H54 (cell line): Measurements from ENCODE around the gene FAM9C.

ENCODE experiments used
- DNase-seq: peaks from one replicate; pipeline ENCODE4 v3.0.0; 2011; ENCODE audit warnings: low spot score, mixed read lengths; ENCODE audit not compliant: insufficient read length
- FAIRE-seq: peaks from 3 replicates; lab custom pipeline; 2011; peaks lifted over from hg19 to GRCh38; lab: Jason Lieb, UNC
- POLR2A ChIP-seq: IDR thresholded peaks from 2 replicates; pipeline ENCODE4 v1.6.1; 2011; ENCODE audit warnings: low read depth, mild to moderate bottlenecking, low read length

The FAM9C gene

GRCh38 chrX:12999422-12999821, 45.0 kb downstream of the FAM9C start:
- FAIRE-seq = no peak

DNA sequence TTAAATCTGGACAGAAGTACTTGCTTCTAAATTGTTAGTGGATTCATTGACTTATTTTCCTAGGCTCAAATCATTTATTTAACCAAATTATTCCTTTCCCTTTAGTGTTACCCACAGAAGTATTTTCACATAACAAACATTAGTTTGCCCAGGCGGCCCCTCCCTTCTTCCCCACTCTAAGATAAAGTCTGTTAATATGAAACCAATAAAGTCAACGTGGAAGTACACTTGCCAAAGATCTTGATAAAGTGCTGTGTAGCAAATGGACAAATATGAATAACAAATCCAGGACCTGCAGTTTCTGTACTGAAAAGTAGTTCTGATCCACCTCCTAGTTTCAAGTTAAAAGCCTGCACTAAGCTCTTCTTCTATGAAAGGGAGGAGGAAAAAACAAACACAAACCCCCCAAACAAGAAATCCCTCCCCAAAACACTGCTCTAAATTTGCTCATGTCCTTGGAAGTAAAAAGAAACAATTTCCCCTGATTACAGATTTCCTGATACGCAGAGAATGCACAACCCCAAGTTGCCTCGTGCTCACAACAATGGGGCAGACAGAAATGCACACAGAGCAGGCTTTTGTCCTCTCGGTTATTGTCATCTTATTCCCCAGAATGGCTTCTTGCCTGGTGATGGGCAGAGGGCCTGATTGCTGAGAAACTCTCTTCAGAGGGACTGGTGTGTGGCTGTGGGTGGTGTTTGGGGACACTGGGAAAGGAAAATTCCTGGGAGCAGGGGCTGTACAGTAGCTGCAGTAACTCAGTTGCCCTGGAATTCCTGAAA, 46.3 kb downstream of the FAM9C start:
- FAIRE-seq = no peak
- TF ChIP-seq POLR2A = no peak

More at GRCh38 chrX:12999422-12999821, 45.0 kb downstream of the FAM9C start:
- no peak for DNase-seq
- TF ChIP-seq POLR2A = no peak

DNA sequence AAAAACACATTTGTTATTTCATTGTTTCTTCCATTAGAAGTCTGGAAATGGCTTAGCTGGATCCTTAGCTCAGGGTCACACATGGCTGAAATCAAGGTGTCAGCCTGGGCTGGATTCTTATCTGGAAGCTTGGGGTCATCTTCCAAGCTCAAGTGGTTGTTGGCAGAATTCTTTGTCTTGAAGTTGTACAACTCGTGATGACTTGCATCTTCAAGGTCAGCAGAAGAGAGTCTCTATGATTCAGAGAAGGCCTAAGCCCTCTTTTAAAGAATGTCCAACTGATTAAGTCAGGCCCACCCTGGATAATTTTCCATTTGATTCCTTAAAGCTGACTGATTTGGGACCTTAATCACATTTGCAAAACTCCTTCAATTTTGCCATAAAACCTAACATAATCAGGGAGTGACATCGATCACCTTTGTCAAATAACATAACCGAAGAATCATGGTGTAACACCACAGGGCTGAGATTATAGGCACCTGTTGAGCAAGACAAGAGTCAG, 47.4 kb downstream of the FAM9C start:
- FAIRE-seq (no peak), DNase-seq (no peak)
- TF ChIP-seq POLR2A = no peak

More for the DNA sequence above, 46.3 kb downstream of the FAM9C start:
- DNase-seq = no peak

DNA sequence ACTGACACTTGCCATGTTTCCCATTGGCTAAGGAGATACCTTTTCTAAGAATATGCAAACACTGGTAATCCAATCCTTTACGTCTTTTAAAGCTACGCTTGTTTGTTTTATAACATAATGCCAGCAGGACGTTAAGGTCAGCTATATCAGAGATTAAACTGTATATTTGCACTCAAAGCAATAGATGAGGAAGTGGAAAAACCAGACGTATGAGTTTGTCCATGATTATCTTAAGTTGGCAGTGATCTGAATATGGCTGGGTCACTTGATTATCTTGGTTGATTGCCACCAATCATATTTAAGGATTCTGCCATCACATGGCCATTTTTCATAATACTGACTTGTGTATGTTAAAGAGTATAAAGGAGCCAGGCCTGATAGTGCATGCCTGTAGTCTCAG, 50.1 kb downstream of the FAM9C start:
- TF ChIP-seq POLR2A = no peak
- DNase-seq (no peak), FAIRE-seq (no peak)

- no peak for DNase-seq
- FAIRE-seq = no peak
- TF ChIP-seq POLR2A = no peak
Measured at GRCh38 chrX:12993826-12994225, 50.6 kb downstream of the FAM9C start.

- DNase-seq (no peak), FAIRE-seq (no peak)
- no peak for TF ChIP-seq POLR2A
Measured at GRCh38 chrX:12992544-12993118, 51.8 kb downstream of the FAM9C start.

GRCh38 chrX:12991575-12991974, 52.8 kb downstream of the FAM9C start:
- FAIRE-seq (no peak), DNase-seq (no peak)
- TF ChIP-seq POLR2A = no peak

GRCh38 chrX:12989461-12989860, 55.0 kb downstream of the FAM9C start:
- DNase-seq (no peak), FAIRE-seq (no peak)
- TF ChIP-seq POLR2A = no peak

- no peak for FAIRE-seq
- no peak for DNase-seq
- TF ChIP-seq POLR2A = no peak
Measured at GRCh38 chrX:12988797-12989196, 55.6 kb downstream of the FAM9C start.

DNA sequence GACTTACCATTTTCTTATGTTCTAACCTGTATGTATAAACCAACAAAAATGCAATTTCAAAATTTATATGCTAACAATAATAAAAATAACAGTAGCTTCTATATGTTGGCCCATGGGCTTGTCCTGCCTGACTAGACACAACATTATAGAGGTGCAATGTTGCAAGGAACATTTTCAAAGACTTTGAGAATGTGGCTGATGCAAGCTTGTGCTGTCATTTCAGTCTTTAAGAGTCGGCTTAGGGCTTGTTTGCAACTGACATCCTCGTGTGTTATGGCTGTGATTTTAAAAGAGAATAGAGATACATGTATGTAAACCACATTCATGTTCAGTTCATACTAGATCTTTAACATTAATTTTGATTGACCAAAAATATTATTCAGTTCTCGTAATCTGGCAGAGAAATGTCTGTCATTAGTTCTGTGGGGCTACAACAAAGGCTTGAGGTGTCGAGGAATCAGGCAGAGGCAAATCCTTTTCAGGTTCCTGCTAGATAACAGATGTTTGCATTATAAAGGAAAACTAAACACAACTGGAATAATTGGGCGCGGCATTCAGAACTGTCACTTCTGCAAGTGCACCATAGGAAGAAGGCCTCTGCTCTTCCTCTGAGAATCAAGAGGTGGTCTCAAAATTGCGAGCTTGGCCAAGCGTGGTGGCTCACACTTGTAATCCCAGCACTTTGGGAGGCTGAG, 56.4 kb downstream of the FAM9C start:
- FAIRE-seq (no peak), DNase-seq (no peak)
- TF ChIP-seq POLR2A = no peak

DNA sequence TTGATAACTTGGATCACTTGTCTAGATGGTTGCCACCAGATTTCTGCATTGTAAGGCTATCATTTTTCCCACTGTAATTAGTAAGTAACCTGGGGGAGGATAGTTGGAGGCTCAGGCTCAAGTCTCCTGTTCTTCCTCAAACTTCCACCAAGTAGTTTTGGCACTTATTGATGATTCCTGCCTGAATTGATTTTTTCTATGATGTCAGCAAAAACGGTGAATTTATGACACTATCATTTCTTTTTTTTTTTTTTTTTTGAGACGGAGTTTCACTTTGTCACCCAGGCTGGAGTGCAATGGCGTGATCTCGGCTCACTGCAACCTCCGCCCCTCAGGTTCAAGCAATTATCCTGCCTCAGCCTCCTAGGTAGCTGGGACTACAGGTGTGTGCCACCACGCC, 57.1 kb downstream of the FAM9C start:
- no peak for TF ChIP-seq POLR2A
- DNase-seq (no peak), FAIRE-seq (no peak)

GRCh38 chrX:12986886-12987285, 57.5 kb downstream of the FAM9C start:
- DNase-seq (no peak), FAIRE-seq (no peak)
- no peak for TF ChIP-seq POLR2A

DNA sequence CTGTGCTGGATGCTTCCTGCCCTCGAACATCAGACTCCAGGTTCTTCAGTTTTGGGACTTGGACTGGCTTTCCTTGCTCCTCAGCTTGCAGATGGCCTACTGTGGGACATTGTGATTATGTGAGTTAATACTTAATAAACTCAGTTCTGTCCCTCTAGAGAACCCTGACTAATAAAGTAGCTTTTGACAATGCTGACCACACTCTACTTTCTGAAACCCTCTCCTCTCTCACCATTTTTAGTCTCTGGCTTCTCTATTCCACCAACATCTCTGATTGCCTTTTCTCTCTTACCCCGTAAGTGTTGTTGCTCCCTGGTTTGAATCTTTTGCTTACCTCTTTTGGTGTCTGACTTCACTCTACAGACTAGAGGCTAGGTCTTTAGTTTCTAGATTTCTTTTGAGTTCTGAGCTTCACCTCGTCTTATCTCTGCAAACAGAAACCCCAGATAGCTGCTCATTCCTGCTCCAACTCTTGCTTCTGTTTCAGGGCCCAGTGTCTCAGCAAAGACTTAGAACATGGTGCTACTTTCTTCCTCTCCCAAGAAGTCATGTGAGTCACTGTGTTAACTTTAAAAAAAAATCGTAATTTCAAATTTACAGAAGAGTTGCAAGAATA, 58.1 kb downstream of the FAM9C start:
- DNase-seq (no peak), FAIRE-seq (no peak)
- no peak for TF ChIP-seq POLR2A
